ENCODE data around the gene AP5M1.

DNA sequence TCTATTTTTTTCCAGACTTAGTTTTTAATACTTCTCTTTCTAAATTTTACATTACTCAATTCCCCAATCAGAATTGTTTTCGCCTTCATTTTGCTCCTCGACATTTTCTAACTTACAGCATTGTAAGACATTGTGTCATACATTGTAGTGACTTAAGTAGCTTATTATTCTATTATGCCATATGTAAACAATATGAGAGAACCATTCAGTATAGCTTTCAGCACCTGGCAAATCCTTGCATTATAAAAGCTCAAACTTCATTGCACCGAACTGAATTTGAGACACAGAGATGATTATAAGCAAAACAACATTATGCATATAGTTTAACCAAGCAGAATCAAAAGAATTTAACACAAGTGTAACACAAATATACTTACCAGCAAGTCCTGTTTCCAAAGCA, 46.8 kb upstream of the AP5M1 start:
- TF ChIP-seq, protein P1, sequence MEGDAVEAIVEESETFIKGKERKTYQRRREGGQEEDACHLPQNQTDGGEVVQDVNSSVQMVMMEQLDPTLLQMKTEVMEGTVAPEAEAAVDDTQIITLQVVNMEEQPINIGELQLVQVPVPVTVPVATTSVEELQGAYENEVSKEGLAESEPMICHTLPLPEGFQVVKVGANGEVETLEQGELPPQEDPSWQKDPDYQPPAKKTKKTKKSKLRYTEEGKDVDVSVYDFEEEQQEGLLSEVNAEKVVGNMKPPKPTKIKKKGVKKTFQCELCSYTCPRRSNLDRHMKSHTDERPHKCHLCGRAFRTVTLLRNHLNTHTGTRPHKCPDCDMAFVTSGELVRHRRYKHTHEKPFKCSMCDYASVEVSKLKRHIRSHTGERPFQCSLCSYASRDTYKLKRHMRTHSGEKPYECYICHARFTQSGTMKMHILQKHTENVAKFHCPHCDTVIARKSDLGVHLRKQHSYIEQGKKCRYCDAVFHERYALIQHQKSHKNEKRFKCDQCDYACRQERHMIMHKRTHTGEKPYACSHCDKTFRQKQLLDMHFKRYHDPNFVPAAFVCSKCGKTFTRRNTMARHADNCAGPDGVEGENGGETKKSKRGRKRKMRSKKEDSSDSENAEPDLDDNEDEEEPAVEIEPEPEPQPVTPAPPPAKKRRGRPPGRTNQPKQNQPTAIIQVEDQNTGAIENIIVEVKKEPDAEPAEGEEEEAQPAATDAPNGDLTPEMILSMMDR (conservative IDR thresholded peaks at IDR 0.05), result no peak
- no peak for TF ChIP-seq EZH2 (IDR thresholded peaks at IDR 0.05; ENCODE audit: low read depth)

Data from PC-9 (cell line).